ENCODE measurements around the gene MAPK4.

MAPK4 gene

GRCh38 chr18:50611529-50611941 lies 51.6 kb downstream of the MAPK4 start:
- Histone ChIP-seq H3K27ac (ENCODE audit: low read length) (no peak overlapping the region), H4K20me1 (ENCODE audit: insufficient read depth, low read length) (no peaks in the 10 kb centered on the region), H3K4me2 (ENCODE audit: low read length) (no peak overlapping the region), H3K4me3 (ENCODE audit: low read length) (no peak overlapping the region), H3K79me2 (ENCODE audit: low read length) (no peaks in the 10 kb centered on the region), H2AFZ (ENCODE audit: low read depth, low read length) (no peak overlapping the region), H3K27me3 (ENCODE audit: low read depth, low read length) (peaks cover 25% of the 10 kb centered on the region), H3K4me1 (ENCODE audit: low read length) (no peaks in the 10 kb centered on the region), H3K9ac (ENCODE audit: low read length) (no peak overlapping the region), H3K36me3 (replicated peaks; ENCODE audit: low read depth, low read length) (no peaks in the 10 kb centered on the region), H3K9me3 (ENCODE audit: insufficient read depth, low read length) (no peaks in the 10 kb centered on the region)
- no peak for TF ChIP-seq EZH2phosphoT487 (IDR thresholded peaks at IDR 0.05; ENCODE audit: low read depth)
- no peak for TF ChIP-seq CTCF (IDR thresholded peaks at IDR 0.05; ENCODE audit: low read depth, low read length)

GRCh38 chr18:50614838-50615237 lies 55.0 kb downstream of the MAPK4 start:
- Histone ChIP-seq H3K9me3 (ENCODE audit: insufficient read depth, low read length) (no peaks in the 10 kb centered on the region), H3K27ac (ENCODE audit: low read length) (no peak overlapping the region), H2AFZ (ENCODE audit: low read depth, low read length) (no peak overlapping the region), H3K4me2 (ENCODE audit: low read length) (no peak overlapping the region), H3K79me2 (ENCODE audit: low read length) (no peaks in the 10 kb centered on the region), H4K20me1 (ENCODE audit: insufficient read depth, low read length) (no peaks in the 10 kb centered on the region), H3K9ac (ENCODE audit: low read length) (no peak overlapping the region), H3K4me1 (ENCODE audit: low read length) (no peaks in the 10 kb centered on the region), H3K4me3 (ENCODE audit: low read length) (no peak overlapping the region), H3K36me3 (replicated peaks; ENCODE audit: low read depth, low read length) (no peaks in the 10 kb centered on the region), H3K27me3 (ENCODE audit: low read depth, low read length) (peaks cover 43% of the 10 kb centered on the region)
- TF ChIP-seq CTCF (IDR thresholded peaks at IDR 0.05; ENCODE audit: low read depth, low read length) (no peak), EZH2phosphoT487 (IDR thresholded peaks at IDR 0.05; ENCODE audit: low read depth) (no peak)

- peaks cover 47% of the 10 kb centered on the region for H3K27me3 ChIP-seq (ENCODE audit: low read depth, low read length)
- no peaks in the 10 kb centered on the region for H3K9me3 ChIP-seq (ENCODE audit: insufficient read depth, low read length)
- H2AFZ ChIP-seq (ENCODE audit: low read depth, low read length): no peak overlapping the region
- no peak overlapping the region for H3K4me3 ChIP-seq (ENCODE audit: low read length)
- H3K36me3 ChIP-seq (replicated peaks; ENCODE audit: low read depth, low read length): no peaks in the 10 kb centered on the region
- no peak overlapping the region for H3K27ac ChIP-seq (ENCODE audit: low read length)
- no peak for TF ChIP-seq CTCF (IDR thresholded peaks at IDR 0.05; ENCODE audit: low read depth, low read length)
- TF ChIP-seq EZH2phosphoT487 (IDR thresholded peaks at IDR 0.05; ENCODE audit: low read depth): no peak
- no peaks in the 10 kb centered on the region for H4K20me1 ChIP-seq (ENCODE audit: insufficient read depth, low read length)
- H3K4me2 ChIP-seq (ENCODE audit: low read length): no peak overlapping the region
- H3K79me2 ChIP-seq (ENCODE audit: low read length): no peaks in the 10 kb centered on the region
- no peak overlapping the region for H3K9ac ChIP-seq (ENCODE audit: low read length)
- H3K4me1 ChIP-seq (ENCODE audit: low read length): no peaks in the 10 kb centered on the region
Observed at GRCh38 chr18:50616484-50617048, 56.7 kb downstream of the MAPK4 start.

GRCh38 chr18:50619861-50620275 lies 60.0 kb downstream of the MAPK4 start:
- H3K27ac ChIP-seq (ENCODE audit: low read length): no peak overlapping the region
- H2AFZ ChIP-seq (ENCODE audit: low read depth, low read length): no peak overlapping the region
- TF ChIP-seq EZH2phosphoT487 (IDR thresholded peaks at IDR 0.05; ENCODE audit: low read depth): no peak
- TF ChIP-seq CTCF (IDR thresholded peaks at IDR 0.05; ENCODE audit: low read depth, low read length): no peak
- no peak overlapping the region for H3K9ac ChIP-seq (ENCODE audit: low read length)
- no peaks in the 10 kb centered on the region for H3K36me3 ChIP-seq (replicated peaks; ENCODE audit: low read depth, low read length)
- no peak overlapping the region for H3K4me2 ChIP-seq (ENCODE audit: low read length)
- H3K79me2 ChIP-seq (ENCODE audit: low read length): no peaks in the 10 kb centered on the region
- H3K9me3 ChIP-seq (ENCODE audit: insufficient read depth, low read length): no peaks in the 10 kb centered on the region
- H3K27me3 ChIP-seq (ENCODE audit: low read depth, low read length): peaks cover 64% of the 10 kb centered on the region
- H3K4me1 ChIP-seq (ENCODE audit: low read length): no peaks in the 10 kb centered on the region
- no peaks in the 10 kb centered on the region for H4K20me1 ChIP-seq (ENCODE audit: insufficient read depth, low read length)
- H3K4me3 ChIP-seq (ENCODE audit: low read length): no peak overlapping the region

Measured in OCI-LY3 (cell line).